ENCODE results near the gene ADM2.

Gene ADM2

DNA sequence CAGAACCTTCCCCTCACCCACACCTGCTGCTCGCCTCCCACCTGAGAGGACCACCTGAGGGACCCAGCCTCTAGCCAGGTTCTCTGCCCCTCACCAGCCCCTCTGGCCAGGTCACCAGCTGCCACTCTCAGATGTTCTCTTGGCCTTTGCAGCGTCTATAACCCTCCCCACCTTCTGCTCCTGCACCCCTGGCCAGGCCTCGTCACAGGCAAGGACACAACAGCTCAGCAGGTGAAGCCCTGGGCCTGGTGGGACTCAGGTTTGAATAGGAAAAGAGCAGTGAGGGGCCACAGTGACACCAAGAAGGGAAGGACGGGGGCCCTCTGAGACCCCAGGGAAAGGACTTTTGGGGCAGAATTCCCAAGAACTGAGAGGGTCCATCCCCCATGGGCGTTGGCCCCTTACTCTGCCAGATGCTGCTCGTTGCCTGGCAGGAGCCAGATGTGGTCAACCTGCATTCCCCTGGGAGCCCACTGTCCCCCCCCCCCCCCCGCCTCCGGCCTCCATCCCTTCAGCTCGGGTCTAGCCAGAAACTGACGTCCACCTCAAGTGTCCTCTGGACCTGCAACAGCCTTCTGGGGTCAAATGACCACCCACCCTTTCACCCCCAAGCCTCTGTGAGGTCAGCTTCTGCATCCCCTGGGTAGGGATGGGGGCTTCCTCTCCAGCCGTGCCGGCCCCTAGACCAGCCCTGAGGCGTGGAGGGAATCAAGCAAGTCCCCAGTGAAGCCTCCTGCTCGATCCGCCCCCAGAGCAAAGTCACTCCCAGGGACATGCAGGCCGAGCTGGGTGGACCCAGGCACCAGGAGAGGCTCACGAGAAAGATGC, 35.2 kb upstream of the ADM2 start:
- DNase-seq = no peak

DNA sequence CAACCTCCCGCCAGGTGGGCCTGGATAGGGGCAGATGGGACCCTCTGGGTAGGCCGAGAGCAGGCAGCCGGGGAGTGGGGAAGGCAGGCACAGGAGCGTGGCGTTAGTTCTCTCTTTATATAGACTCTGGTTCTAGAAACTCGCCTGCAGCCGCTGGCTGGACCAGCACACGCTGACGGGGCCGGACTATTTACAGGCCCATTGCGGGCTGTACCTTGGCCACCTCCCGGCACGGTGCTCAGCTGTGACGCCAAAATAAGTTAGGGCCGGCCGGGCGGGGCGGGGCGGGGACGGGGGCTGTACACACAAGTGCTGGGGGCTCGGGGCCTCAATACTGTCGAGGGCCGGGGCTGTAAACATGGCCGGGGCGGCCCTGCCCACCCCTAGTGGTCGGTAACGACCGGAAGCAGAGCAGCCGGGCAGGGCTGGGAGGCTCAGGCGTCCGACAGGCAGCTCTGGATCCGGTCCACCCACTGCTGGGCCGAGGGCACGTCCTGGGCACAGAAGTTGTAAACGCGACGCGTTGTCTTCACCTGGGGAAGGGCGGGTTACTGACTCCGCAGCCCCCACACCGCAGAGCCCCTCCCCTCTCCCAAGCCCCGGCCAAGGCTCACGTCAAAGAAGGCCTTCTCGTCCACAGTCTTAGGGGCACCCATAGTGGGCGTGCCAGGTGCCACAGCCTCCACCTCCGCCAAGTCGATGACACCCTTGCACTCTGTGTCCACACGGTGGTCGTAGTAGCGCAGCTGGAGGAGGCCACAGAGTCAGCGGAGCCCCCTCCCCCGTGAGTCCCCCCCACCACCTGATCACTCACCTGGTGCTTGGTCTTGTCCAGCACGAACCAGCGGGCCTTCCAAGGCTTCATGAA, 34.4 kb upstream of the ADM2 start:
- DNase-seq = no peak

- no peak for DNase-seq
Observed at GRCh38 chr22:50447576-50448551, 33.5 kb upstream of the ADM2 start.

GRCh38 chr22:50452649-50453048, 28.7 kb upstream of the ADM2 start:
- DNase-seq = no peak

- DNase-seq = no peak
Observed at GRCh38 chr22:50454556-50455075, 26.7 kb upstream of the ADM2 start.

GRCh38 chr22:50455201-50455600, 26.1 kb upstream of the ADM2 start:
- no peak for DNase-seq

DNA sequence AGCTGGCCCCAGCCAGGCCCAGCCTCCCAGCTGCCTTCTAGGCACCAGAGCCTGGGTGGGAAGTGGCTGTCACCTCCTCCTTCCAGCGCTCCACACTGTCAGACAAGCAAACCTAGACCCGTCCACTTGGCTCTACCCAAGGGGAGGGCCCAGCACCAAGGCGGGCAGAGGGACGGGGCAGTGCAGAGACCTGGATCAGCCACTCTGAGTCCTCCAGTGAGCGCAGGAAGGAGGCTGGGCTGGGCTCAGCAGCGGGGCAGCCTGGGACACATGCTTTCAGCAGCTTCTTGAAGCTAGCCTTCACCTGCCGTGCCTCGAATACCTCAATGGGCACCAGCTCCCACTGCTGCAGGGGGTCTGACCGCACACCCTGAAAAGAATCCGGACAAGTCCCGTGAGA, 25.3 kb upstream of the ADM2 start:
- DNase-seq = no peak

- no peak for DNase-seq
Observed at GRCh38 chr22:50456466-50457234, 24.7 kb upstream of the ADM2 start.

GRCh38 chr22:50459016-50459415, 22.3 kb upstream of the ADM2 start:
- DNase-seq = no peak

DNA sequence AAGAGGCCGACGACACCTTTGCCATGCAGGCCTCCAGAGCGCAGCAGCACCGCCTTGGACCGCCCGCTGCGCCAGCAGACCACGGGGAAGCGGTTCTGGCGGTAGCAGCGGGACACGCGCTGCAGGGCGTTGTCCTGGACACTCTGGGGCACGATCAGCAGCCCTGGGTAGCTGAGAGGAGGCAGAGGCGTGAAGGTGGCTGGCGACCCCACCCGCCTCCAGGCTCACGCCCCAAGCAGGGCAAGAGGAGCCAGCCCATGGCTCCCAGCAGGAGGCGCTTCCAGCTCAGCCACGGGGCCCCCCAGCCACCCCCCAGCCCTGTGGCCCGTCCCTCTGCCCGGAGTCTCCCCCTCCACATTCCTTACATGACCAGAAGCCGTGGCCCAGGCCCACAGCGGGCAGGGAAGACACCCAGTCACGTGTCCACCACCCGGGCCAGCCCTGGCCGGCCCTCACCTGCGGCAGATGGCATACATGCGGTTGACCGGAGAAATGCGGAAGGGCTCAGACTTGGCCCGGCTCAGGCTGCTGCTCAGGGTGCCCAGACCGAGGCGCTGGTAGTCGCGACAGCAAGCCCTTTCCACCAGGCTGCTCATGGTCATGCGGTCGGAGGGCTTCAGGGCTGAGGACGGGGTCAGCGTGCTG, 21.7 kb upstream of the ADM2 start:
- no peak for DNase-seq

- DNase-seq = no peak
Observed at GRCh38 chr22:50460938-50461337, 20.4 kb upstream of the ADM2 start.

- no peak for DNase-seq
Observed at GRCh38 chr22:50461536-50461935, 19.8 kb upstream of the ADM2 start.

- no peak for DNase-seq
Observed at GRCh38 chr22:50461979-50462540, 19.3 kb upstream of the ADM2 start.

DNA sequence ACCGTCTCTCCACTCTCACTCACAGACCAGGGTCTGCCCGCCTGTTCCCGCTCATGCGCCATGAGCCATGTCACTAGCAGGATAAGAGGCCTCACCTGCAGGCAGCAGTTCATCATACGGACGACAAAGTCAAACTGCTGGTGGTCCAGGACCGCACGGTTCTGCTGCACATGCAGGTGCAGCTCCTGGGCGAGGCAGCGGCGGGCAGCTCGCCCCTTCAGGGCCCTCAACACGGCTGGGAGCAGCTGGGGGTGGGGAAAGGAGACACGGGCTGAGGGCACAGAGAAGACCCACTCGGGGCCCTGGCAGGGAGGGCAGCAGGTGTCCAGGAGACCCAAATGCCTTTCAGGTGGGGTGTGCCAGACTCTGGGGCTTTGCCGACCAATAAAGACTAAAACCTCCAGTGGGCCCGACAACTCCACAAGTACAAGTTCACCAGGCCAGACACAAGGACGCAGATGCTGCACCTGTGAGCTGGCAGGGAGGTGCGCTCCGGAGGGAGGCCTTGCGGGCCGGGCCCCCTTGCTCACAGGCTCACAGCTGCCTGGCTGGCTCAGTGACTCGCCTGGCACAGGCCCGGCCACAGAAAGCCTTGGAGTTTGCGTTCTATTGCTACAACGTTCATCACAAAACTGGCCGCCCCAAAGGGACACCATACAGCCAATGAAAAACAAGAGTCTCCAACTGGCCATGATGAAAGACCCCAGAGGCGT, 18.0 kb upstream of the ADM2 start:
- DNase-seq = no peak

- no peak for DNase-seq
Observed at GRCh38 chr22:50464451-50464850, 16.9 kb upstream of the ADM2 start.

- DNase-seq = no peak
Observed at GRCh38 chr22:50465066-50465930, 16.0 kb upstream of the ADM2 start.

- DNase-seq = no peak
Observed at GRCh38 chr22:50467341-50467740, 14.0 kb upstream of the ADM2 start.

GRCh38 chr22:50467773-50468440, 13.4 kb upstream of the ADM2 start:
- no peak for DNase-seq

GRCh38 chr22:50468626-50469025, 12.7 kb upstream of the ADM2 start:
- no peak for DNase-seq

Measured in CD4-positive, alpha-beta T cell treated with Interleukin-1 beta for 1 hour (primary cell).